Caco-2 (cell line): Measurements from ENCODE around the gene PRKCB. TPM values are rescaled to one million over a fixed set of nuclear protein-coding genes. Genes with fewer than 3 reads are reported as not detected.

Experiments used
- BruUV-seq: library from RNA; stranded (reverse); fragments of 400-500 nt; replicated peaks from 2 replicates; lab custom pipeline; 2021; lab: Mats Ljungman, UMichigan
- CTCF ChIA-PET: fragments of 300-600 bp; sonication (Branson Sonifier 250); formaldehyde crosslinking; loops from one replicate; lab custom pipeline; 2022; ENCODE audit warnings: antibody characterized with exemption; lab: Charles Lee
- POLR2A ChIA-PET: fragments of 300-600 bp; sonication (Branson Sonifier 250); formaldehyde crosslinking; loops from one replicate; lab custom pipeline; 2022; ENCODE audit warnings: antibody characterized with exemption; lab: Charles Lee
- DNase-seq, 2 experiments: peaks; one replicate each; pipeline versions ENCODE4 v3.0.0 to v3.0.0-alpha.2; 2020 to 2022
- H3K27me3 ChIP-seq: replicated peaks from 2 replicates; pipeline ENCODE4 v1.6.0; 2011; ENCODE audit warnings: low read length; ENCODE audit not compliant: control insufficient read depth, insufficient read depth
- H3K36me3 ChIP-seq: 2 replicates; pipeline ENCODE4 v1.5.1; 2011; ENCODE audit warnings: low read length; ENCODE audit not compliant: control insufficient read depth, insufficient read depth
- H3K4me1 ChIP-seq: fragments of 250-450 bp; sonication (Bioruptor Pico); 2 replicates; pipeline ENCODE4 v1.5.1; 2020; ENCODE audit warnings: mild to moderate bottlenecking
- H3K4me3 ChIP-seq: 2 replicates; pipeline ENCODE4 v1.5.1; 2011; ENCODE audit warnings: low read depth, mild to moderate bottlenecking, control low read depth, low read length
- H3K9me3 ChIP-seq: fragments of 250-450 bp; sonication (Bioruptor Pico); 2 replicates; pipeline ENCODE4 v1.5.1; 2020; ENCODE audit warnings: mild to moderate bottlenecking, moderate library complexity
- H3K27ac Mint-ChIP-seq: one replicate; pipeline ENCODE4 v1.8.0; 2022; ENCODE audit warnings: mixed read lengths; ENCODE audit not compliant: unreplicated experiment
- H3K27me3 Mint-ChIP-seq: one replicate; pipeline ENCODE4 v1.8.0; 2022; ENCODE audit warnings: mixed read lengths; ENCODE audit not compliant: insufficient read depth, unreplicated experiment
- H3K36me3 Mint-ChIP-seq: one replicate; pipeline ENCODE4 v1.8.0; 2022; ENCODE audit warnings: mild to moderate bottlenecking, mixed read lengths; ENCODE audit not compliant: insufficient read depth, unreplicated experiment
- H3K4me1 Mint-ChIP-seq: one replicate; pipeline ENCODE4 v1.8.0; 2022; ENCODE audit warnings: low read depth, mixed read lengths; ENCODE audit not compliant: unreplicated experiment
- H3K4me3 Mint-ChIP-seq: one replicate; pipeline ENCODE4 v1.8.0; 2022; ENCODE audit warnings: mild to moderate bottlenecking, moderate library complexity, mixed read lengths; ENCODE audit not compliant: unreplicated experiment
- H3K9me3 Mint-ChIP-seq: one replicate; pipeline ENCODE4 v1.8.0; 2022; ENCODE audit warnings: mixed read lengths; ENCODE audit not compliant: unreplicated experiment
- intact Hi-C: fragments of 100-400 bp; cut with micrococcal nuclease; formaldehyde crosslinking; loops from one replicate; pipeline ENCODE4 v1.10.0; 2022; ENCODE audit not compliant: unreplicated experiment
- total RNA-seq: library from RNA; stranded (reverse); gene quantifications from 2 replicates; pipeline ENCODE4 v1.2.3, GENCODE V29; 2022
- TF ChIP-seq, protein P1 (sequence below), 2 experiments: fragments of 200-600 bp in 1 of 2; IDR thresholded peaks; 1 replicate in 1 of 2; 2 replicates in 1 of 2; pipeline versions ENCODE4 v1.5.1 to v1.8.0; 2011 to 2022; ENCODE audit warnings: antibody characterized with exemption in 1 of 2, control low read depth in 1 of 2, inconsistent platforms in 1 of 2, low read depth in 1 of 2, low read length in 1 of 2, mild to moderate bottlenecking in 1 of 2, moderate library complexity in 1 of 2; ENCODE audit not compliant: insufficient read depth in 1 of 2, severe bottlenecking in 1 of 2, unreplicated experiment in 1 of 2

PRKCB gene
- total RNA-seq, 1 experiment from 2014 or later = not detected

DNA sequence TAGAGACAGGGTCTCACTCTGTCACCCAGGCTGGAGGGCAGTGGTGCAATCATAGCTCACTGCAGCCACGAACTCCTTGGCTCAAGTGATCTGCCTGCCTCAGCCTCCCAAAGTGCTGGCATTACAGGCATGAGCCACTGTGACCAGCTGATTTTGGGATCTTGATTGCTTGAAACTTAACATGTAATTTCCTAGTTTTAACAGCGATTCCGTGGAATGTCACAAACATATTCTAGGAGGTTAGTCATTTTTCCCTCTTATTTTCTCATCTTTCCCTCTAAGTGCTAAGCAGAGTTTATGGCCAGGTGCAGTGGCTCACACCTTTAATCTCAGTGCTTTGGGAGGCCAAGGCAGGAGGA is 297.0 kb downstream of the PRKCB start:
- TF ChIP-seq, protein P1, sequence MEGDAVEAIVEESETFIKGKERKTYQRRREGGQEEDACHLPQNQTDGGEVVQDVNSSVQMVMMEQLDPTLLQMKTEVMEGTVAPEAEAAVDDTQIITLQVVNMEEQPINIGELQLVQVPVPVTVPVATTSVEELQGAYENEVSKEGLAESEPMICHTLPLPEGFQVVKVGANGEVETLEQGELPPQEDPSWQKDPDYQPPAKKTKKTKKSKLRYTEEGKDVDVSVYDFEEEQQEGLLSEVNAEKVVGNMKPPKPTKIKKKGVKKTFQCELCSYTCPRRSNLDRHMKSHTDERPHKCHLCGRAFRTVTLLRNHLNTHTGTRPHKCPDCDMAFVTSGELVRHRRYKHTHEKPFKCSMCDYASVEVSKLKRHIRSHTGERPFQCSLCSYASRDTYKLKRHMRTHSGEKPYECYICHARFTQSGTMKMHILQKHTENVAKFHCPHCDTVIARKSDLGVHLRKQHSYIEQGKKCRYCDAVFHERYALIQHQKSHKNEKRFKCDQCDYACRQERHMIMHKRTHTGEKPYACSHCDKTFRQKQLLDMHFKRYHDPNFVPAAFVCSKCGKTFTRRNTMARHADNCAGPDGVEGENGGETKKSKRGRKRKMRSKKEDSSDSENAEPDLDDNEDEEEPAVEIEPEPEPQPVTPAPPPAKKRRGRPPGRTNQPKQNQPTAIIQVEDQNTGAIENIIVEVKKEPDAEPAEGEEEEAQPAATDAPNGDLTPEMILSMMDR (IDR thresholded peaks at IDR 0.05; ENCODE audit: insufficient read depth in 1 of 2, low read depth in 1 of 2, low read length in 1 of 2, severe bottlenecking in 1 of 2, unreplicated experiment in 1 of 2) = no peak
- Histone ChIP-seq H3K4me1 (no peaks in the 10 kb centered on the region), H3K4me3 (no peak overlapping the region), H3K9me3 (no peaks in the 10 kb centered on the region), H3K36me3 (no peaks in the 10 kb centered on the region), H3K27me3 (no peaks in the 10 kb centered on the region)
- no peaks in the 10 kb centered on the region for H3K36me3 Mint-ChIP-seq
- peaks cover 7% of the 10 kb centered on the region for H3K27me3 Mint-ChIP-seq
- H3K9me3 Mint-ChIP-seq = no peaks in the 10 kb centered on the region
- H3K4me3 Mint-ChIP-seq = no peak overlapping the region
- BruUV-seq = no TSS peak
- intact Hi-C loops = no loop called here
- H3K4me1 Mint-ChIP-seq = no peaks in the 10 kb centered on the region
- DNase-seq = no peak
- no peak overlapping the region for H3K27ac Mint-ChIP-seq
- POLR2A ChIA-PET = no interaction called here
- CTCF ChIA-PET = no interaction called here

DNA sequence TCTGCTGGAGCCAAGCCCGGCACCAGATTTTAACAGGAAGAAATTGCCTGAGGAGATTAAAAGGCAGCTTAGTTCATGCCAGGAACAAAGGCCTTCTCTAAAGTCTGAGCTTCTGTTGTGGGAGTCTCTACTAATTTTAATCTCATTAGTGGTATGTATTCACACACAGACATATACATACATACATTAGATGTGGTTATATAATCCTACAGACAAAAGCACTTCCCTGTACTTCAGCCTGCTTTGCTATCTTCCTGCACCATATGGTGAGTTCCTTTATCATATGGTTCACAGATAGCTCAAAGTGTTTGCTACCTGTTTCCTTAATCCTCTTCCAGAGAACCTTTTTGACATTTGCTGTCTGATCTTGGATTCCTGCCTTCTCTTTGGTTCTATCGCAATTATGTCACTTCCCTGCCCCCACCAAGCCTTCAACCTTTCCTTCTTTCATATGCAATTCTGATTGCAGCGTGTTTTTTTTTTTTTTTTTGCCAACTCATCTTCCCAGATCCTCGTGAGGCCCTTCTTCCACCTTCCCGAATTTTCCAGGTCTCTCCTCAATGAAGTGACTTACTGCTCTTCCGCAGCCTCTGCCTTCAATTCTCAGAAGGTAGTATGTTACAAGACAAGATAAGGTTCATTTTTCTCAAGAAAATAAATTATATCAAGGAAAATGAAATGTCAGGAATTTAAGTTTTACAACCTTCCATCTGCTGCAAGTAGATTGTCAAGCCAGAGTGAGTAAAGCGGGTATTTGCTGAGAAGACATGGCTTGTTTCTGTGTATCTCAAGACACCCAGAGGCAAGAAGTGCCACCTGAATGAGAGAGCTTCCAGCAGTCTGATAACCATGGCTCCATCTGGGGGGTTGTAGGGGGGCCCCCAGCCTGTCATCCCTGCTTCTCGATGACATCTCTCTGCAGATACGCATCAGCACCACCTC is 300.1 kb downstream of the PRKCB start:
- Mint-ChIP-seq H3K36me3 (no peaks in the 10 kb centered on the region), H3K27ac (no peak overlapping the region), H3K27me3 (peaks cover 4% of the 10 kb centered on the region), H3K4me1 (no peaks in the 10 kb centered on the region), H3K4me3 (no peak overlapping the region), H3K9me3 (no peaks in the 10 kb centered on the region)
- Histone ChIP-seq H3K36me3 (no peaks in the 10 kb centered on the region), H3K9me3 (no peaks in the 10 kb centered on the region), H3K4me1 (no peaks in the 10 kb centered on the region), H3K27me3 (no peaks in the 10 kb centered on the region), H3K4me3 (no peak overlapping the region)
- POLR2A ChIA-PET = no interaction called here
- CTCF ChIA-PET = no interaction called here
- TF ChIP-seq, protein P1 (IDR thresholded peaks at IDR 0.05; ENCODE audit: insufficient read depth in 1 of 2, low read depth in 1 of 2, low read length in 1 of 2, severe bottlenecking in 1 of 2, unreplicated experiment in 1 of 2) = no peak
- DNase-seq = no peak
- BruUV-seq = no TSS peak
- intact Hi-C loops = no loop called here

- intact Hi-C loops = no loop called here
- Mint-ChIP-seq H3K9me3 (no peaks in the 10 kb centered on the region), H3K27ac (no peak overlapping the region), H3K36me3 (no peaks in the 10 kb centered on the region), H3K4me3 (no peak overlapping the region), H3K27me3 (peaks cover 4% of the 10 kb centered on the region), H3K4me1 (no peaks in the 10 kb centered on the region)
- H3K9me3 ChIP-seq = no peaks in the 10 kb centered on the region
- ChIA-PET POLR2A (no interaction called here), CTCF (no interaction called here)
- H3K4me3 ChIP-seq = no peak overlapping the region
- H3K4me1 ChIP-seq = no peaks in the 10 kb centered on the region
- H3K27me3 ChIP-seq = no peaks in the 10 kb centered on the region
- TF ChIP-seq, protein P1 (IDR thresholded peaks at IDR 0.05; ENCODE audit: insufficient read depth in 1 of 2, low read depth in 1 of 2, low read length in 1 of 2, severe bottlenecking in 1 of 2, unreplicated experiment in 1 of 2) = no peak
- BruUV-seq = no TSS peak
- DNase-seq = no peak
- no peaks in the 10 kb centered on the region for H3K36me3 ChIP-seq
These were observed 302.2 kb downstream of the PRKCB start for GRCh38 chr16:24138024-24138423.
